ENCODE measurements around the gene ATF4.
"Not testable (repeated sequence)": the region's sequence is repeated elsewhere in the genome, so short reads cannot be mapped to it uniquely, and the experiment has no call there.

ATF4 gene

DNA sequence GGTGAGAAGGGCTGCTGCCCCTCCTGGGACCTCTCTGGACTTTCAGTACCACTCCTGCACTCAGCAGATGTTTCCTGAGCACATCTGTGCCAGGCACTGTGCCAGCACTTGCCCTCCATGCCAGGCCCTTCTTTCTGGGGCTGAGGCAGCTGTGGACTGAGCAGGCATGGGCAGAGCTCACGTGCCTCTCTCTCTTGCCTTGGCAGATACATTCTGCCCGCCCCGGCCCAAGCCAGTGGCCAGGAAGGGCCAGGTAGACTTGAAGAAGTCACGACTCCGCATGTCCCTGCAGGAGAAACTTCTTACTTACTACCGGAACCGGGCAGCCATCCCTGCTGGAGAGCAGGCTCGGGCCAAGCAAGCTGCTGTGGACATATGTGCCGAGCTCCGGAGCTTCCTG lies 8.3 kb upstream of the ATF4 start:
- no peak for DNase-seq

DNA sequence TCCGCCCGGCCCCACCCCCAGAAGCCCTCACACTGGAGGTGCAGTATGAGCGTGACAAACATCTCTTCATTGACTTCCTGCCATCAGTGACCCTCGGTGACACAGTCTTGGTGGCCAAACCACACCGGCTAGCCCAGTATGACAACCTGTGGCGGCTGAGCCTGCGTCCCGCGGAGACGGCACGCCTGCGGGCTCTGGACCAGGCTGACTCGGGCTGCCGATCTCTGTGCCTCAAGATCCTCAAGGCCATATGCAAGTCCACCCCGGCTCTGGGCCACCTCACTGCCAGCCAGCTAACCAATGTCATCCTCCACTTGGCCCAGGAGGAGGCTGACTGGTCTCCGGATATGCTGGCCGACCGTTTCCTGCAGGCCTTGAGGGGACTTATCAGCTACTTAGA lies 6.6 kb upstream of the ATF4 start:
- DNase-seq: no peak

DNA sequence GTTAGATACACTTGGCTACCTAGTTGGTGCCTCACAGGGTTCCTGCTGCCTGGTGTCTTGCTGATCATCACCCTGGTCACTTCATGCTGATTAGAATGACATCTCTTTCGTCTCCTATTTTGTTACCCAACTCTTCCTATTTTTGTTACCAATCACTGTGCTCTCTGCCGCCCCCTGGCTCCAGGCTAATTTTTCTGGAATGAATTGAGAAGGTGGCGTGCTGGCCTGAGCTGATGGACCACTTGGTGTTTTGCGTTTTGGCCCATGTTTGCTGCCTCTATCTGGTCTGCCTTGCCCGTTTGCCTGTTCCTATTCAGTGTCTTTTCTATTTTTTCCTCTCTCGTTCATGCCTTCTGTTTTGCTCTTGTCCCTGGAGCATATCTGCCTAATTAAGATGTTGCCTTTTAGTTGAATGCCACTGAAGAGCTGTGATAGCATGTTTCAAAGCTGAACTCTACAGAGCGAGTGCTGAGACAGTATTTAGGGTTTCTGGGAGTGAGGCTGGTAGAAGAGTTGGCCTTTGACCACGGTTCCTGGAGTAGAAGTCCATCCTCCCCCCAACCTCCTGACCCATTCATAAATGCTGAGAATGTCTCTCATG lies 5.9 kb upstream of the ATF4 start:
- peak in 1 of 2 experiments; percentile 36 for DNase-seq

DNA sequence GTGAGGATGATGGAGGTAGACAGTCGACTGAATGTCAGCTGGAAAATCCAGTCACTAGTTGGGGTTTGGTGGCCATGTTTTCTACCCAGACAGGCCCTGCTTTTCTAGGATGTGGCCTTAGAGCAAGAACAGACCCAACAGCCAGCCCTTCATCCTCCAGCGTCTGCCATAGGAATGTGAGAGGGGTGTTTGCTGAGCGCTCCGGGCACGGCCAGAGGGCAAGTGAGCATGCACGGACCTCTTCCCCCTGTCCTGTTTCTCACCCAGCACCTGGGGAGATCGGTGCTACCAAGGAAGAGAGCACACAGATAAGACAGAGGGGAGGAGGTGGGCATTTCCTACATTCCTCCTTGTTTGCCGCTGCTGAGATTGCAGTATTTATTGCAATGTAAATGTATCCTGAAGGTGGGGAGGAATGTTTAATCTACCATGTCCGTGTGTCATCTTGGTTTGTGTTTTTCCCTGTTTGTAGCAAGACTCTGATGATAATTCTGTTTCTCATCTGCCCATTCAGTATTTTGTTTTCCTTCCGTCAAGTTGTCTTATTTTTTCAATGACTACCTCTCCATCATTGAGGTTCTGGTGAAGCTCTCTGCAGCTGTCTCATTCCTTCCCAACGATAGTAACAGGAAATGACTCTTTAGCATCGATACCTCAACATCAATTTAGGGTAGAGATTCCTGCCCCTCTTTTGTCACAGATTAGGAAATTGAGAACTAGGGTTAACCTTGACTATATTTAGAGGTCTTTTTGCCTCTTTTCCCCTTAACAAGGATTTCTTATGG lies 4.9 kb upstream of the ATF4 start:
- DNase-seq: no peak

DNA sequence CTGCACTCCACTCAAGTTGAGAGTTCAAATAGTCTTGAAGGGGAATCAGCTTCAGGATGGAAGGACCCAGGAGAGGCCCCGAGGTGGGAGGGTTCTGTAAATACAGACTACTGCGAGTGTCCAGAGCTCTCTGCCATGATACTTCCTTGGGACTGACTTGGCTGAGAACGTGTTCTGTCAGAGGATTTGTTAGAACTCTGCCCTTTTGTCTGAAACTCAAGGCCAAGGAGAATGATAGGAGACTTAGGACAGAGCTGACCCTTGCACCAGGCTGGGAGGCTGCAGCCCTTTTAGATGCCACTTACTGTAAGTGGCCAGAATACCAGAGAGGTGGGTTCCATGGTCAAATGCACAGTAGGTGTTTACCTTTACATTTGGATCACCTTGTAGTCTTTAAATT lies 2.9 kb upstream of the ATF4 start:
- DNase-seq: no peak

DNA sequence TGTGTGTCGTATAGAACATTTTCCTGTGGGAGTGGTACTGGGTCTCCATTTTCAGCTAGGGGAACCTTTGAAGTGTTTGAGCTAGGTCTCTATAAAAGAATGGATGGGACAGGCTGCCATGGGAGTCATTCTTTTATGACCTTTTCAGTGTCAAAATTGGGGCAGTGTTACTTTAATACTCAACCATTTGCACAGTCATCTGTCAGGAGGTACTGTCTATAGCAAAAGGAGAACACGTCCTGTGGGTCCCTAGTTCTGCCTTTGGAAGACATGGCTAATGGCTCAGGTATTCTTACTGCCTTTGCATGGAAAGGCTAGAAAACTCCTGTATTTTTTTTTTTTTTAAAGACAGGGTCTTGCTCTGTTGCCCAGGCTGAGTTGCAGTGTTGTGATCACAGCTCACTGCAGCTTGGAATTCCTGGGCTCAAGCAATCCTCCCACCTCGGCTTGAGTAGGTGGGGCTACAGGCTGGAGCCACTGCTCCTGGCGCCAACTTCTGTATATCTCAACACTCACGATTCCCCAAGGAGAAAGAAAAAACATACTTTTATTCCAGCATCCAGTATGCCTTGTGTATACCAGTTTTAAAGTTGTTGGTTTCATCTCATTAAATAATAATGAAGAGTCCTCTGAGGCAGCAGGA lies 2.1 kb upstream of the ATF4 start:
- no peak for DNase-seq

DNA sequence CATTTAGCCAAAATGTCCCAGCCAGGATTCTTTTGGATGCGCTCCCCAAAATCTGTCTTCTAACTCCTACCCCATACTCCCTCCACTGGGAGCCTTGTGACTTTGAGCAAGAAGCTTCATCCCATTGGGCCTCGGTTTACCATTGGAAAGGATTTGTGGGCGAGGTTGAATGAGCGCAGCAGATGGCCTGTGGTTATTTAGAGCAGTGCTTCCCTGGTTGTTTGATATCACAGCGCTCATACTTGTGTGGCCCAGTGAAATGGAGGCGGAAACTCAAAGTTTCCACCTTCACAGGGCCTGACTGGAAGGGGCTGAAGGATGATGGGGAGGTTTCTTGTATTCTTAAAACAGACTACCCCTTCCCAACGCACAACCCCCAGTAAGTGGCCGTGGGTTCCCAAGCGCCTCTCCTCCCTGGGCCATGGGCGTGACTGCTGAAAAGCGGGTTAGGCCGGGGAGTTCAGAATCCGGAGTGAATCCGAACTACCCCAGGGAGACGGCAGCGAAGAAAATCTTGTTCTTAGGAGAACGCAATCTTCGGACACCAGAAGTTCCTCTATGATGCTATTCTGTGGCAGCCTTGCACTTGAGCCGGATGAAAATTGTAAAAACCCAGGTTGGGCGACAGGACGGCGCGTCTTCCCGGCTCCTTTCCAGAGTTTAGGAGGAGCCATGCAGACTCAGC lies 1.2 kb upstream of the ATF4 start:
- DNase-seq: peak in 1 of 2 experiments; percentile 70

DNA sequence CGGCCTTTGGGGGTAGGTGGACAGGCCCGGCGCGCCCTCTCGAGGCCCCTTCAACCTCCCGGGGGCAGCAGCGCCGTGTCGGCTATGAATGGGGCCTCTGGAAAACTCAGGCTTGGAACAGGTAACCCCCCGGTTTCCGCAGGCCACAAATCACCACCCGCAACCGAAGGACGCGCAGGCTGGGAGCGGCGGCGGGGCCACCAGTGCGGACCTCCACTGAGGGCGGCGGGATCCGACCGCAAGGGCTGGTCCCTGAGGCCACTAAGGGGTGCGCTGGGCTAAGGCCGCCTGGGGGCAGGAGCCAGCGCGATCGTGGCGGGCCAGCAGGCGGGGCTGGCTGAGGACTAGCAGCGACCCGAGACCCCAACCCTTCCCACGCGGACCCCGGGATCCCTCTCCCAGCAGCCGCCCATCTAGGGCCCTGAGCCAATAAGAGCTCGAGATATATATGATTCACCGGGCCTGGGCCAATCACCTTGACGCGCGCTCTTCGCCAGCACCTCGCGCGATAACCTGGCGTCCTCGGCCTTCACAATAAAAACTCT lies 609 bp upstream of the ATF4 start:
- DNase-seq: peak; percentile 96 to 100

DNA sequence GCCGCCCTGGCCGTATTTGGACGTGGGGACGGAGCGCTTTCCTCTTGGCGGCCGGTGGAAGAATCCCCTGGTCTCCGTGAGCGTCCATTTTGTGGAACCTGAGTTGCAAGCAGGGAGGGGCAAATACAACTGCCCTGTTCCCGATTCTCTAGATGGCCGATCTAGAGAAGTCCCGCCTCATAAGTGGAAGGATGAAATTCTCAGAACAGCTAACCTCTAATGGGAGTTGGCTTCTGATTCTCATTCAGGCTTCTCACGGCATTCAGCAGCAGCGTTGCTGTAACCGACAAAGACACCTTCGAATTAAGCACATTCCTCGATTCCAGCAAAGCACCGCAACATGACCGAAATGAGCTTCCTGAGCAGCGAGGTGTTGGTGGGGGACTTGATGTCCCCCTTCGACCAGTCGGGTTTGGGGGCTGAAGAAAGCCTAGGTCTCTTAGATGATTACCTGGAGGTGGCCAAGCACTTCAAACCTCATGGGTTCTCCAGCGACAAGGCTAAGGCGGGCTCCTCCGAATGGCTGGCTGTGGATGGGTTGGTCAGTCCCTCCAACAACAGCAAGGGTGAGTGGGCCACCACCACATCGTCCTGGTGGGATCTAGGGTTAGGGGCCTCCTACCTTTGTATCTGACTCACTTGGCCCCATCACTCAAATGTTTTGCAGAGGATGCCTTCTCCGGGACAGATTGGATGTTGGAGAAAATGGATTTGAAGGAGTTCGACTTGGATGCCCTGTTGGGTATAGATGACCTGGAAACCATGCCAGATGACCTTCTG lies 934 bp downstream of the ATF4 start:
- DNase-seq: peak in 1 of 2 experiments; percentile 34

DNA sequence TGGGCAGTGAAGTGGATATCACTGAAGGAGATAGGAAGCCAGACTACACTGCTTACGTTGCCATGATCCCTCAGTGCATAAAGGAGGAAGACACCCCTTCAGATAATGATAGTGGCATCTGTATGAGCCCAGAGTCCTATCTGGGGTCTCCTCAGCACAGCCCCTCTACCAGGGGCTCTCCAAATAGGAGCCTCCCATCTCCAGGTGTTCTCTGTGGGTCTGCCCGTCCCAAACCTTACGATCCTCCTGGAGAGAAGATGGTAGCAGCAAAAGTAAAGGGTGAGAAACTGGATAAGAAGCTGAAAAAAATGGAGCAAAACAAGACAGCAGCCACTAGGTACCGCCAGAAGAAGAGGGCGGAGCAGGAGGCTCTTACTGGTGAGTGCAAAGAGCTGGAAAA lies 1.7 kb downstream of the ATF4 start:
- DNase-seq: not testable (repeated sequence)

DNA sequence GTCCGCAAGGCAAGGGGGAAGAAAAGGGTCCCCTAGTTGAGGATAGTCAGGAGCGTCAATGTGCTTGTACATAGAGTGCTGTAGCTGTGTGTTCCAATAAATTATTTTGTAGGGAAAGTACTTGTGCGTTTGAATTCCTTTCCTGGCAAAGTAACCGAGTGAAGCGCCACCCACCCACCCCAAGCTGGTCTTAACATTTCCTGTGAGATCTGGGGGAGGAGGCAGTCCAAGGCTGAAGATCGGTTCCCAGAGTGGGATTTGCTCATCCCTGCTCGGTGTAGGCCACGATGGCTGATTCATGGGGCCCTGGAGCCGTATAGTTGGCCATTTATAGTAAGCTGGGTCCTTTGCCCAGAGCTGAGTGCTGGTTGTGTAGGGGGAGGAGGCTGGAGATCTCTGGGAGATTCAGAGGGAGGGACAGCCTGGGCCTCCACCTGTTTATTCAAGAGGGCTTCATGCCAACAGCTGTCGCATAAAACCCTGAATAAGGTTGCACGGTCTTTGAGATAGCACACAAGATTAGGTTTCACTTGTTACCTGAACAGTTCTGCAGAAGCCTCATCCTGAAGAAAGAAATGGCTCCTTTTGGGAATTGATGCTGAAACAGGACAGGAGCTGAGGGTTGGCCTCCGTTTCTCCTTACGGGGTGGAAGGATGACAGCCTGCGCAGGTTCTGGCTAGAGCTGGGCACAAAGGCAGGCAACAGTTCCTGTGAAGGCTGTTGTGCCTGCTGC lies 2.4 kb downstream of the ATF4 start:
- DNase-seq: peak; percentile 73 to 86

DNA sequence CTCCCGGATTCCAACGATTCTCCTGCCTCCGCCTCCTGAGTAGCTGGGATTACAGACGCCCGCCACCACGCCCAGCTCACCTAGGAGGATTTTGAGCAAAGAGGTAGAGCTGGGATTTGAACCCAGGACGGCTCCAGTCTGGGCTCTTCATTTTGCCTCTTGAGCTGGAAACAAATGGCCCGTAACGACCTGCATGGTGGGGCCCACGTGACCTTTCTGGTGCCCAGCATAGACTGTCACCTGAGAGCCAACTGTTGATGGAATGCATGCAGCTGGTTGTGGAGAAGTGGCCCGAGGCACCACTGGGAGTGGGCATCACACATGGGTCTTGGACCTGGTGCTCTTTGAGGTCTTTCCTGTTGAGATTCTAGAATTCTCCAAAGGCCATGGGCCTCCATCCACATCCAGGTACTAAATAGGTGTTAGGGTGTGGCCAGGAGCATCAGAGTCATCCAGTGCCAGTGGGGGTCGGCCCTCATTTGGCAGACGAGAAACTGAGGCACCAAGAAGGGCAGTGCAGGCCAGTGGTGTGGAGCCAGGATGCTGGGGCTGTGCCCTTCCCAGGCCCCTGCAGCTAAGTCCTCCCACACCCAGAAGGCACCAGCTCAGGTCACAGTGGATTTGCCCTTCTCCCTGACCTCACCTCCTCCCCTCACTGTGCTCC lies 3.9 kb downstream of the ATF4 start:
- no peak for DNase-seq

DNA sequence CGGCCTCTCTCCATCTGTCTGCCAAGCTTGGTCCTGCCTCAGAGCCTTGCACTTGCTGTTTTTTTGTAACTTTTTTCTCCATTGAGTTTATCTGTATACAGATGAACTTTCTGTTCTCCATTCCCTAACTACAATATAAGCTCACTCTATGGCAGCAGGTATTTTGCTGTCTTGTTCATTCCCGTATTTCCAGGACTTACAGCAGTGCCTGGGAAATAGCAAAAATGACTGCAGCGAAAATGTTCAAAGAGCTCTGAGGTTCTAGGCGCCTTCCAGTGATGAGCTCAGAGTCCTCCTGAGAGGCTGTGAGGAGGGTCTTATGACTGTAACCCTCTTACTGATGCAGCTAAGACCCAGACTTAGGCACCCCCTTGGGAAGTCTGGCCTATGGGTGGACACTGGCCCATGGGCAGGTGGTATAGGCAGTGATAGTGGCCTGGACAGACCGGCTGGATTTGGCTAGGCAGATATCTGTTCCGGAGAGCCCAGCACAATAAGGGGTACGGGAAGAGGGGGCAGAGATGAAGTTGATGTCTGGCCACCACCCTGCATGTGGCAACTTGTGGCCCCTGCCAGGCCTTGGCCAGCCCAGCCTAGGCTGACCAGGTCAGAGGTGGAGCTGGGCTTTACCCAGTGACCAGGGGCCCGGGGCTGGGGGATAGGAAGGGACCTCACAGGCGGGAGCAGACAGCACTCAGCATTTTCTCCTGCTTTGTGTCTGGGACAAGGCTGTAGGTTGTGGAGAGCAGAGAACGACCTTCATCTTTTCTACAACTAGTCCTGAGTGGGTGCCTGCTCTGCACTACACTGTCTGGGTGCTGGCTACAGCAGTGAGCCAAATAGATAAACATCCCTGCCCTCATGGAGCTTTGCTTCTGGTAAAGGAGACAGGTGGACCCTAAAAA lies 4.6 kb downstream of the ATF4 start:
- peak in 1 of 2 experiments; percentile 46 for DNase-seq

DNA sequence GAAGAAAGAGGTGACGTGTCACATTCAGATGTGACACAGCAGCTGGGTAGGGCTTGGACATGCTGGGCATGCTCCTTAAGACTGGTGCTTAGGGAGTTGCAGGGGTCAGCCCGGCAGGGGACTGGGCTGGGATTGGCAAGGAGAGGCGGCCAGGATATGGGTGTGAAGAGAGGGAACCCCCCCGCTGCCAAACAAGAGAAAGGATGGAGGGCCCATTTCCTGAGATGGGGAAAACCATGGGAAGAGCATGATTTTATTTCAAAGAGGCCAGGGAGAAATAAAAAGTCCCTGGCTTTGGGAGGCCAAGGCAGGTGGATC lies 5.3 kb downstream of the ATF4 start:
- no peak for DNase-seq

DNA sequence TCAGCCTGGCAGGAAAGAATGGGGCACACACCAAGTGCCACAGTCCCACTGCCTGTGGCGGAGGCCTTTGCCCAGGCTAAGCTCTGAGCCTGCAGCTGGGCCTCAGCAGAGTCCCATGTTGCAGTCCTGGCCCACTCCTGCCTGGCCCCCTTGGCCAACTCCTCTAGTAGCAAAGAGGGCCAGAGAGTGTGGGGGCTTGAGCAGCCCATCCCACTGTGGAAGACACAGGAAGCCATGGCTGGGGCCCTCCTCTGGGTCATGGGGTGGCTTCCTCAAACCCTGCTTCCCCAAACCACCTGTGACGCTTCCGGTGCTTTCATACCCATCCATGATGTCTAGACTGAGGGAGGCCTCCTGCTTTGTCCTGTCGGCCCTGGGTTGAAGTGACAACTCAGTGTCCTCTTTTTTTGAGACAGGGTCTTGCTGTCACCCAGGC lies 6.4 kb downstream of the ATF4 start:
- no peak for DNase-seq

DNA sequence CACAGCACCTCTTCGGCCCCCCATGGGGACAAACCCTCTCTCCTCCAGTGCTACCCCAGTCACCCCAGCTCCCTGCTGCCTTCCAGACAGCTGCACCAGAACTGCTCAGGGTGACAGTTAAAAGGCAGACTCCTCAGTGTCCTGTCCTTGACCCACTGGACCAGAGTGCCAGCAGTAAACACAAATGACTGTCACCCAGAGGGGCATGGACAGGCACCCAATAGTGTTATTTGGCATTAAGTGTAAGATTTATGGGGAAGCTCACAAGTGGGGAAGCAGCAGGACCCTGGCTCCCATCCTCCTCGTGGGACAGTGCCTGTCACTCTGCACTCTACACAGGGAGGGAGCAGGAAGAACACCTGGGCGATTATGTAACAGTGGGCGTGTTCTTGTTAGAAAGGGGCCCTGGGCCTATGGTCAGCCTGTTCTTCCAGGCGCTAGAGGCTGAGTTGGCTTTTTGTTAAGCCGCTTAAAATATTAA lies 7.2 kb downstream of the ATF4 start:
- DNase-seq: peak in 1 of 2 experiments; percentile 71

DNA sequence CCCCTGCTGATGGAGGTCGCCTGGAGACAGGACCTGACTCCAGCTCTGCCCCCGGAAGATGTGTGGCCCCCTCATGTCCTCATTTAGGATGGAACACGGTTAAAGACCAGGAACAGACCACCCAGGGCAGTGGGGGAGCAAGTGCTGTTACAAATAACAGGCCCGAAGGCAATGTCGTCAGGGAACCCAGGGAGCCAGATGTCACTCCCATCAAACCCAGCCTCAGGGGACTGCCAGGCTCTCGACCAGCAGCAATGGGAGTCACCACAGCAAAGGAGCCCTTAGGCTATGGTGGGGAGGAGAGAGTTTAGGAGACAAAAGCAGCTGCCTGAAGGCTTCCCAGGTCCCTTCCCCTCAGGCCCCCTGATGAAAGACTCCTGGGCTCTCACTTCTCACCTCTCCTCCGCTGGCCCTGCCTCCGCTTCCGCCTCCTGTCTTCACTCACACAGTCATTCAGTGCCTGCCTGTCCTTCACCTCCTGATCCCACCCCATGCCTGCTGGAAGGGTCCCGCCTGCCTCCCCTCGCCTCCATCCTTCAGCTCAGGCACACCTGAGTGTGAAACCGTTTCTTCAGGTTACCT lies 7.8 kb downstream of the ATF4 start:
- DNase-seq: peak in 1 of 2 experiments; percentile 83

DNA sequence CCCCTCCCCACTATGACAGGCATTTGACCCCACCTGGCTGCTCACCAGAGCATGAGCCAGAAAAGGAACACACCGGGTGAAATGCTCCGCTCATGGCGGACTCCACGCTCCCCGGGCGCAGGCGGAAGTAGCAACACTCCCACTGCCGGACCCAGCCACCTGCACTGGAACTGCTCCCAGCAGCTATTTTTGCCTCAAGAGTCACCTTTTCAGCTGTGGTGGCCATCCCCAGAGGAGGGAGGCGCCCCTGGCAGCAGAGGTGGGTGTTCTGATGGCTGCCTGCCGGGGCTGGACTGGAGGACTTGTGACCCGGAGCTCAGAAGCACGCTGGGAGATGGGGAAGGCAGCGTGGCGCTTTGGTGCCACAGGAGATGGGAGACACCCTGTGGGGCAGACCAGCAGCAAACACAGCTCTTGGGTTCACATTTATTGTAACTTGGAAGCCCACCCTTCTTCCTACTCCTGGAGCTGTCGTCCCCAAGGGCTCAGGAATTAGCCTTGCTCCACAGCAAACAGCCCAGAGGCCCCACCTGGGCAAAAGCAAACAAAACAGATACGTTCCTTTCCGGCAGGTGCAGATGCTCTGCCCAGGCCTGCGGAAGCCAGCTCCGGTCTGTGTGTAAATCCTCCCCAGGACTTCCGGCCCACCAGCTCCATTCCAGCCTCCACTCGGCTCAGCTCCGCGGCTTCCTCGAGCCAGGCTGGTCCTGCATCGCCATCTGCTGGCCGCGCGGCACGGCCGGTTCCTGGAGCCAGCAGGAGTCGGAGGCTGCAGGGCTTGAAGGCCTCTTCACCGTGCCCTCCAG lies 8.5 kb downstream of the ATF4 start:
- DNase-seq: peak; percentile 72 to 89

DNA sequence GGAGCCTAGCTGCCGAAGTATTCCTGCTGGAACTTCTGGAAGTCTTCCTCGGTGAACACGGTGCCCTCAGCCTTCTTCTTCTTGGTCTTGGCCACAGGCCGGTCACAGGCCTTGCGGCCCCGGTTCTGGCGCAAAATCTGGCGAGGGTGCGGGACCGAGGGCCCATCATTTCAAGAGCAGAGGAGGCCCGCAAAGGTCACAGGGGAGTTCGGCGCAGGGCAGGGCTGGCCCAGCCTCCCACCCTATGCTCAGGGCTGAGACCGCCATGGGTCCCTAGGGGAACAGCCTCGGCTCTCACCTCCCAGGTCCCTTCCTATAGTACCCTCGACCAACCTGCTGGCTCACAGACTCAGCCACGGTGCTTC lies 9.1 kb downstream of the ATF4 start:
- DNase-seq: no peak
